ENCODE results near the gene VASH2. TPM values are rescaled to one million over a fixed set of nuclear protein-coding genes. Genes with fewer than 3 reads are reported as not detected.

VASH2 gene
- total RNA-seq, 1 donor from 2014 or later: 2.9 TPM

GRCh38 chr1:212917134-212917485 lies 33.2 kb upstream of the VASH2 start:
- DNase-seq (ENCODE audit: low read depth): no peak
- no peaks in the 10 kb centered on the region for H3K27me3 ChIP-seq (ENCODE audit: control insufficient read depth, insufficient read depth, low read length)
- TF ChIP-seq, protein P1, sequence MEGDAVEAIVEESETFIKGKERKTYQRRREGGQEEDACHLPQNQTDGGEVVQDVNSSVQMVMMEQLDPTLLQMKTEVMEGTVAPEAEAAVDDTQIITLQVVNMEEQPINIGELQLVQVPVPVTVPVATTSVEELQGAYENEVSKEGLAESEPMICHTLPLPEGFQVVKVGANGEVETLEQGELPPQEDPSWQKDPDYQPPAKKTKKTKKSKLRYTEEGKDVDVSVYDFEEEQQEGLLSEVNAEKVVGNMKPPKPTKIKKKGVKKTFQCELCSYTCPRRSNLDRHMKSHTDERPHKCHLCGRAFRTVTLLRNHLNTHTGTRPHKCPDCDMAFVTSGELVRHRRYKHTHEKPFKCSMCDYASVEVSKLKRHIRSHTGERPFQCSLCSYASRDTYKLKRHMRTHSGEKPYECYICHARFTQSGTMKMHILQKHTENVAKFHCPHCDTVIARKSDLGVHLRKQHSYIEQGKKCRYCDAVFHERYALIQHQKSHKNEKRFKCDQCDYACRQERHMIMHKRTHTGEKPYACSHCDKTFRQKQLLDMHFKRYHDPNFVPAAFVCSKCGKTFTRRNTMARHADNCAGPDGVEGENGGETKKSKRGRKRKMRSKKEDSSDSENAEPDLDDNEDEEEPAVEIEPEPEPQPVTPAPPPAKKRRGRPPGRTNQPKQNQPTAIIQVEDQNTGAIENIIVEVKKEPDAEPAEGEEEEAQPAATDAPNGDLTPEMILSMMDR (IDR thresholded peaks at IDR 0.05; ENCODE audit: insufficient read depth, low read length, poor library complexity, severe bottlenecking): no peak
- H3K36me3 ChIP-seq (ENCODE audit: control insufficient read depth, insufficient read depth, low read length): no peaks in the 10 kb centered on the region
- H3K4me3 ChIP-seq (ENCODE audit: low read depth, low read length): no peak overlapping the region

GRCh38 chr1:212917858-212918257 lies 32.5 kb upstream of the VASH2 start:
- TF ChIP-seq, protein P1 (IDR thresholded peaks at IDR 0.05; ENCODE audit: insufficient read depth, low read length, poor library complexity, severe bottlenecking): no peak
- H3K4me3 ChIP-seq (ENCODE audit: low read depth, low read length): no peak overlapping the region
- no peaks in the 10 kb centered on the region for H3K27me3 ChIP-seq (ENCODE audit: control insufficient read depth, insufficient read depth, low read length)
- no peak for DNase-seq (ENCODE audit: low read depth)
- no peaks in the 10 kb centered on the region for H3K36me3 ChIP-seq (ENCODE audit: control insufficient read depth, insufficient read depth, low read length)

- DNase-seq (ENCODE audit: low read depth): no peak
- TF ChIP-seq, protein P1 (IDR thresholded peaks at IDR 0.05; ENCODE audit: insufficient read depth, low read length, poor library complexity, severe bottlenecking): no peak
- no peaks in the 10 kb centered on the region for H3K27me3 ChIP-seq (ENCODE audit: control insufficient read depth, insufficient read depth, low read length)
- no peaks in the 10 kb centered on the region for H3K36me3 ChIP-seq (ENCODE audit: control insufficient read depth, insufficient read depth, low read length)
- H3K4me3 ChIP-seq (ENCODE audit: low read depth, low read length): no peak overlapping the region
These were observed 31.5 kb upstream of the VASH2 start for GRCh38 chr1:212918824-212919223.

GRCh38 chr1:212920246-212920645 lies 30.1 kb upstream of the VASH2 start:
- no peak for DNase-seq (ENCODE audit: low read depth)
- TF ChIP-seq, protein P1 (IDR thresholded peaks at IDR 0.05; ENCODE audit: insufficient read depth, low read length, poor library complexity, severe bottlenecking): no peak
- Histone ChIP-seq H3K27me3 (ENCODE audit: control insufficient read depth, insufficient read depth, low read length) (no peaks in the 10 kb centered on the region), H3K36me3 (ENCODE audit: control insufficient read depth, insufficient read depth, low read length) (no peaks in the 10 kb centered on the region), H3K4me3 (ENCODE audit: low read depth, low read length) (no peak overlapping the region)

- Histone ChIP-seq H3K27me3 (ENCODE audit: control insufficient read depth, insufficient read depth, low read length) (no peaks in the 10 kb centered on the region), H3K36me3 (ENCODE audit: control insufficient read depth, insufficient read depth, low read length) (no peaks in the 10 kb centered on the region), H3K4me3 (ENCODE audit: low read depth, low read length) (no peak overlapping the region)
- TF ChIP-seq, protein P1 (IDR thresholded peaks at IDR 0.05; ENCODE audit: insufficient read depth, low read length, poor library complexity, severe bottlenecking): no peak
- DNase-seq (ENCODE audit: low read depth): no peak
These were observed 29.4 kb upstream of the VASH2 start for GRCh38 chr1:212920896-212921295.

DNA sequence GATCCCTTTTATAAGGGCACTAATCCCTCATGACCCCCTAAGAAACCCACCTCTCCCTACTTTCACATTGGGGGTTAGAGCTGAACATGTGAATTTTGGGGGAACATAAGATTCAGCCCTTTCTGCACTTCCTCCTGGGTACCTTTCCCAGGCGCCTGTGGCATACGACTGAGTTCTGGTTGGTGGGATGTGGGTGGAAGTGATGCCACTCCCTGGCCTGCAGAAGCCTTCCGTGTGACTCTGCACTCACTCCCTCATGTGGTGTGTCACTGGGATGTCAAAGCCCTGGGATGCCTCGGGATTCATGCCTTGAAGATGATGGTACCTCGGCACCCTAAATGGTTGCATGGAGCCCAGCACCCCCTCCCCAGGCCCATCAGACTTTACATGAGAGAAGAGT lies 28.3 kb upstream of the VASH2 start:
- DNase-seq (ENCODE audit: low read depth): no peak
- Histone ChIP-seq H3K4me3 (ENCODE audit: low read depth, low read length) (no peak overlapping the region), H3K27me3 (ENCODE audit: control insufficient read depth, insufficient read depth, low read length) (no peaks in the 10 kb centered on the region), H3K36me3 (ENCODE audit: control insufficient read depth, insufficient read depth, low read length) (no peaks in the 10 kb centered on the region)
- TF ChIP-seq, protein P1 (IDR thresholded peaks at IDR 0.05; ENCODE audit: insufficient read depth, low read length, poor library complexity, severe bottlenecking): no peak
